Measurements from ENCODE around the gene HAAO.

GRCh38 chr2:42792583-42793333, at the start of gene HAAO:
- TF ChIP-seq POLR2A (IDR thresholded peaks at IDR 0.05; ENCODE audit: low read length) = no peak
- no peak for TF ChIP-seq GATA1 (IDR thresholded peaks at IDR 0.05; ENCODE audit: low read depth, low read length)

Measured in erythroblast (primary cell).